EH (cell line): ENCODE measurements around the gene LST1.

Experiments used
- DNase-seq: peaks from one replicate; pipeline ENCODE4 v3.0.0-alpha.2; 2015; ENCODE audit warnings: low read depth

Gene LST1

GRCh38 chr6:31559958-31560696 is 25.9 kb upstream of the LST1 start:
- peak; percentile 92 for DNase-seq

DNA sequence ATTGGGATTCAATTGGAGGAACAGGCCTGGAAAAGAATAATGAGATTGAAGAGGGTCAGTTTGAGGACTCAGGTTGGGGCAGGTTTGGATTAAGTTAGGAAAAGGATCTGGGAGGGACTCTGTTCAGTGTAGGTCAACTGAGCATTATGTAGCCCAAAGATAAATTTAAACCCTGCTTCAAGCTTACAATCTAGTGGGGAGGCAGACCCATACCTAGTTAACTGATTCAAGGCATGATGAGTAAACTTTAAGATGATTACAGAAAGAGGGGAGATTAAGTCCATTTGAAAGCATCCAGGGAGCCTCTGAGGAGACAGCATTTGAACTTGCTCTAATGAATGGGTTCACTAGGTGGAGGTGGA is 25.4 kb upstream of the LST1 start:
- no peak for DNase-seq

DNA sequence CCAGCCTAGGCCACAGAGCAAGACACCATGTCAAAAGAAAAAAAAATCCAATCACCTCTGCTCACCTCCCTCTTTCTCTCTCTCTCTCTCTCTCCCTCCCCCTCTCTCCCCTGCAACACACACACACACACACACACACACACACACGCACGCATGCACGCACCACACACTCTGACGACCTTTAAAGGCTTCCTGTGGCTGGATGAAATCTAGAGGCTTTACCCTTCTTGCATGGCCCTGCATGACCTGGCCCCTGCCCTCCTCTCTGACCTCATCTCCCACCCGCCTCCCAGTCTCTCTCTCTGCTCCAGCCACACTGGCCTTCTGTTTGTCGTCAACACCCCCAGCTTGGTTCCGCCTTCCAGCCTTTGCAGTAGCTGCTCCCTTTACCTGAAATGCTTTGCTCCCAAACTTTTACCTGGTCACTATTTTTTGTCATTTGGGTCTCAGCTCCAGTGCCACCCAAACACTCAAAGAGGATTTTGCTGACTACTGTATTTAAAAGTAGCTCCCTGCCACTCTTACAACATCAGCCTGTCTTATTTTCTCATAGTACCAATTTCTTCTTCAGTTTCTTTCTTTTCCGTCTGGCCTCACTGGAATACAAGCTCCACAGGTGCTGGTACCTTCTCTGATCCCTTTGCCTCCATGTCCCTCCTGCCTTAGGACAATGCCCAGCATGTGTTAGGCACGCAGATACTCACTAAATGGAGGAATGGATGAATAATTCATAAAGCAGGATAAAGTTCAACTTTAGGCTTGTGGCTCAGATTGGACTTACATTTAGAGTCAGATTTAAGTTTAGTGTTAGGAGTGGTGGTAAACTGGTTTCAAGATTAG is 18.3 kb upstream of the LST1 start:
- DNase-seq: no peak

DNA sequence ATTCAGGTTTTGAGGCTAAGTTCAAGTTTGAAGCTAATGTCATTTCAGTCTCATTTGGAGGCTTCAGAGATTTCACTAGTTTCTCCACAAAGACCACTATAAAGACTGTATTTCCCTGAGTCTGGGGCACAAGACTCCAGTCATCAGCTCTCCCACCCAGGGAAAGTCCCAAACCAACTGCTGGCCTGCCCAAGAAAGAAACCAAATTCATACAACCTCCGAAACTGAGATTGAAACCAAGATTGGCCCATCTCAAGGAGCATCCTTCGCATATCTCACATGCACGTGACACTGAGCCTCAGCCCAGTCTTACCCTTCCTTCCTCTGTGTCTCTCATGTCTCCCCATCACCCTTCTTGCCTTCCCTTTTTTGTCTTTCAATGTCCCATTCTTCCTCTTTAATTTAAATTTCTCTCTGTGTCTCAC is 17.5 kb upstream of the LST1 start:
- no peak for DNase-seq

- no peak for DNase-seq
Observed at GRCh38 chr6:31569861-31570536, 16.1 kb upstream of the LST1 start.

- no peak for DNase-seq
Observed at GRCh38 chr6:31572041-31572911, 13.8 kb upstream of the LST1 start, which contains the start of gene LTA. TSS of gene LTA (plus strand) at chr6:31572289. CDS start at chr6:31572743, 454 bp downstream.

GRCh38 chr6:31573239-31574105 is 12.6 kb upstream of the LST1 start:
- DNase-seq: no peak

DNA sequence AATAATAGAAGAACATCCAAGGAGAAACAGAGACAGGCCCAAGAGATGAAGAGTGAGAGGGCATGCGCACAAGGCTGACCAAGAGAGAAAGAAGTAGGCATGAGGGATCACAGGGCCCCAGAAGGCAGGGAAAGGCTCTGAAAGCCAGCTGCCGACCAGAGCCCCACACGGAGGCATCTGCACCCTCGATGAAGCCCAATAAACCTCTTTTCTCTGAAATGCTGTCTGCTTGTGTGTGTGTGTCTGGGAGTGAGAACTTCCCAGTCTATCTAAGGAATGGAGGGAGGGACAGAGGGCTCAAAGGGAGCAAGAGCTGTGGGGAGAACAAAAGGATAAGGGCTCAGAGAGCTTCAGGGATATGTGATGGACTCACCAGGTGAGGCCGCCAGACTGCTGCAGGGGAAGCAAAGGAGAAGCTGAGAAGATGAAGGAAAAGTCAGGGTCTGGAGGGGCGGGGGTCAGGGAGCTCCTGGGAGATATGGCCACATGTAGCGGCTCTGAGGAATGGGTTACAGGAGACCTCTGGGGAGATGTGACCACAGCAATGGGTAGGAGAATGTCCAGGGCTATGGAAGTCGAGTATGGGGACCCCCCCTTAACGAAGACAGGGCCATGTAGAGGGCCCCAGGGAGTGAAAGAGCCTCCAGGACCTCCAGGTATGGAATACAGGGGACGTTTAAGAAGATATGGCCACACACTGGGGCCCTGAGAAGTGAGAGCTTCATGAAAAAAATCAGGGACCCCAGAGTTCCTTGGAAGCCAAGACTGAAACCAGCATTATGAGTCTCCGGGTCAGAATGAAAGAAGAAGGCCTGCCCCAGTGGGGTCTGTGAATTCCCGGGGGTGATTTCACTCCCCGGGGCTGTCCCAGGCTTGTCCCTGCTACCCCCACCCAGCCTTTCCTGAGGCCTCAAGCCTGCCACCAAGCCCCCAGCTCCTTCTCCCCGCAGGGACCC is 11.7 kb upstream of the LST1 start:
- DNase-seq: no peak

GRCh38 chr6:31575335-31575901 is 10.7 kb upstream of the LST1 start, which contains the start of gene TNF:
TSS of gene TNF (plus strand) at chr6:31575565. CDS start at chr6:31575742, 177 bp downstream.
- no peak for DNase-seq

DNA sequence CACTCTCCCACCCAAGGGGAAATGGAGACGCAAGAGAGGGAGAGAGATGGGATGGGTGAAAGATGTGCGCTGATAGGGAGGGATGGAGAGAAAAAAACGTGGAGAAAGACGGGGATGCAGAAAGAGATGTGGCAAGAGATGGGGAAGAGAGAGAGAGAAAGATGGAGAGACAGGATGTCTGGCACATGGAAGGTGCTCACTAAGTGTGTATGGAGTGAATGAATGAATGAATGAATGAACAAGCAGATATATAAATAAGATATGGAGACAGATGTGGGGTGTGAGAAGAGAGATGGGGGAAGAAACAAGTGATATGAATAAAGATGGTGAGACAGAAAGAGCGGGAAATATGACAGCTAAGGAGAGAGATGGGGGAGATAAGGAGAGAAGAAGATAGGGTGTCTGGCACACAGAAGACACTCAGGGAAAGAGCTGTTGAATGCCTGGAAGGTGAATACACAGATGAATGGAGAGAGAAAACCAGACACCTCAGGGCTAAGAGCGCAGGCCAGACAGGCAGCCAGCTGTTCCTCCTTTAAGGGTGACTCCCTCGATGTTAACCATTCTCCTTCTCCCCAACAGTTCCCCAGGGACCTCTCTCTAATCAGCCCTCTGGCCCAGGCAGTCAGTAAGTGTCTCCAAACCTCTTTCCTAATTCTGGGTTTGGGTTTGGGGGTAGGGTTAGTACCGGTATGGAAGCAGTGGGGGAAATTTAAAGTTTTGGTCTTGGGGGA is 10.0 kb upstream of the LST1 start:
- no peak for DNase-seq

- DNase-seq: no peak
Observed at GRCh38 chr6:31576897-31577578, 9.0 kb upstream of the LST1 start.

DNA sequence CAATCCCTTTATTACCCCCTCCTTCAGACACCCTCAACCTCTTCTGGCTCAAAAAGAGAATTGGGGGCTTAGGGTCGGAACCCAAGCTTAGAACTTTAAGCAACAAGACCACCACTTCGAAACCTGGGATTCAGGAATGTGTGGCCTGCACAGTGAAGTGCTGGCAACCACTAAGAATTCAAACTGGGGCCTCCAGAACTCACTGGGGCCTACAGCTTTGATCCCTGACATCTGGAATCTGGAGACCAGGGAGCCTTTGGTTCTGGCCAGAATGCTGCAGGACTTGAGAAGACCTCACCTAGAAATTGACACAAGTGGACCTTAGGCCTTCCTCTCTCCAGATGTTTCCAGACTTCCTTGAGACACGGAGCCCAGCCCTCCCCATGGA is 8.5 kb upstream of the LST1 start:
- DNase-seq: no peak

DNA sequence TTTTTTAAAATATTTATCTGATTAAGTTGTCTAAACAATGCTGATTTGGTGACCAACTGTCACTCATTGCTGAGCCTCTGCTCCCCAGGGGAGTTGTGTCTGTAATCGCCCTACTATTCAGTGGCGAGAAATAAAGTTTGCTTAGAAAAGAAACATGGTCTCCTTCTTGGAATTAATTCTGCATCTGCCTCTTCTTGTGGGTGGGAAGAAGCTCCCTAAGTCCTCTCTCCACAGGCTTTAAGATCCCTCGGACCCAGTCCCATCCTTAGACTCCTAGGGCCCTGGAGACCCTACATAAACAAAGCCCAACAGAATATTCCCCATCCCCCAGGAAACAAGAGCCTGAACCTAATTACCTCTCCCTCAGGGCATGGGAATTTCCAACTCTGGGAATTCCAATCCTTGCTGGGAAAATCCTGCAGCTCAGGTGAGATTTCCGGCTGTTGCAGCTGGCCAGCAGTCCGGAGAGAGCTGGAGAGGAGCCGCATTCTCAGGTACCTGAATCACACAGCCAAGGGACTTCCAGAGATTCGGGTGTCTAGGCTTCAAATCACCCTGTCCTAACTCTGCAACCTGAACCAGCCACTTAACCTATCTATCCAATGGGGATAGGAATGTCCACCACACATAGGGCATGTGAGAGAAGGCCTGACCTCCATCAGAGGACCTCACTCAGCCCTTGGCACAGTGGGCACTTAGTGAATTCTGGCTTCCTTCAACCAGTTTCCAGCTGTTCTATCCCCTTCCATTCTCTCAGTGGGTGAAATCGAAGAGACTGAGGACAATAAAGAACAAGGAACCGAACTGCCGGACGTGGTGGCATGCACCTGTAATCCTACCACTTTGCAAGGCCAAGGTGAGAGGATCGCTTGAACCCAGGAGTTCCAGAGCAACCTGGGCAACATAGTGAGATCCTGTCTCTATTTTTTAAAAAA is 7.6 kb upstream of the LST1 start:
- DNase-seq: no peak

DNA sequence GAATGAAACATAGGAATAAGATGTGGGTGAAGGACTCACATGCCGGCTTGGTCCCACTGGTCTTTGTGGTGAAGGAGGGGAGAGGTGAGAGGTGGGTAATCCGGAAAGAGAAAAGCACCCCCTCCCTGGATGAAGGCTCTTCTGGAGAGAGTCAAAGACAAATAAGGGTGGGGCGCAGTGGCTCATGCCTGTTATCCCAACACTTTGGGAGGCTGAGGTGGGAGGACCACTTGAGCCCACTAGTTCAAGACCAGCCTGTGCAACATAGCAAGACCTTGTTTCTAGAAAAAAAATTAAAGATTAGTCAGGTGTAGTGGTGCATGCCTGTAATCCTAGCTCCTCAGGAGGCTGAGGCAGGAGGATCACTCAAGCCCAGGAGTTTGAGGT is 7.0 kb upstream of the LST1 start:
- no peak for DNase-seq

DNA sequence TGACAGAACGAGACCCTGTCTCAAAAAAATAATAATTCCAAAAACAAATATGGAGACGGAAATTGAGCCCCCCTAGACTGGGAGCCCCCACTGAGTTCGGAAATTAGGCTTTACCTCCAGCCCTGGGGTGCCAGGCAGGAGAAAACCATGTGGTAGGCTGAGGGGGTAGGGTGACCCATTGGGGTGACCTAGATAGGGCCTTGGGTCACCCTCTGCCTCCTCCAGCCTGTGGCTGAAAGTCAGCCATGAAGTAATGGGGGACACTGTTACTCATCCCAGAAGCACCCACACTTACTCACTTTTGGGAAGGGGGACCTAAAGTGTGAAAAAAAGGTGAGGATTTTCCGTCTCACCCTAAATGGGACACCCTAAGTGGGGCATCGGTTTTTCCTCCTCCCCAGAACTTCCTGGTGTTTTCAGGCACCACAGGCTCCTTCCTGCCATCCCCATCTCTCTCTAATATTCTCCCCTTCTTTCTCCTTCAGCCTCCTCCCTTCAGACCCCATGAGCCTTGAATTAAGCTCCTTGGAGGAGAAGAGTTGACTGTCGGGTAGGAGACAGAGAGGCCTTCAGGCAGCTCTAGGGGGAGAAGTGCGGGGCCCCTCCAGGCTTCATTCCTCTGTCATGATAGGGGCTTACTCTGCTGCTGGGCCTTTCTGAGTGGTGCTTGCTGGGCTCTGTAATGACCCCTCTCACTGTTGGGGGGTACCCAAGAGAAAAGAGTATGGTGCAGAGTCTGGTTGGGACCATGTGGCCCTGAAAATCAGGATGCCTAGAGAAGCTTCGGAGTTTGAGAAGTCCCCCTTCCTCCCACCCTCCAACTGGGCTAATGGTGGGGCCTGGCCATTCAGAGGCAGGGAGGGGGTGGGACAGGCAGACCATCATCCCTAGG is 6.3 kb upstream of the LST1 start:
- no peak for DNase-seq

DNA sequence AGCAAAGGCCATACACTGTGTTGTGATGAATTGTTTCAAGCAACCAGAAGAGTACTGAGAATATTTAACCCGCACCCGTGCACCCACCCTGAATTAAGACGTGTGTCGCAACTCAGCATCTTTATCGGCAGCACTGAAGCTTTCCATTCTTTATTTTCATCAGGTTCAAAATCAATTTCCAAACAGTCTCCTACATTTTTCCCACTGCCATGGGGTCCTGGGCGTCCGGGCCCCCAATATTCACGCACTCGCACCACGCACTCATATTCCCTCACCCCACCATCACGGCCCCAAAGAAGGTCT is 5.7 kb upstream of the LST1 start:
- no peak for DNase-seq
